K562 (cell line): ENCODE measurements around the gene MBLAC2. TPM values are rescaled to one million over a fixed set of nuclear protein-coding genes. Genes with fewer than 3 reads are reported as not detected.
A peak's percentile ranks its signal among the peaks of the same experiment; 100 is the strongest.

Source experiments
- ATAC-seq: fragments of 200-7000 bp; cut with Tn5 transposase; 3 replicates; pipeline ENCODE4 v1.9.1; 2020; ENCODE audit warnings: moderate library complexity
- BruUV-seq: library from RNA; stranded (reverse); fragments of 400-500 nt; replicated peaks from 2 replicates; lab custom pipeline; 2021; lab: Mats Ljungman, UMichigan
- CTCF ChIA-PET: fragments of 300-600 bp; formaldehyde crosslinking; extraction: SDS; loops from one replicate; lab custom pipeline; 2021; ENCODE audit warnings: low intra/inter-chr PET ratio; lab: Yijun Ruan, JAX
- POLR2A ChIA-PET: fragments of 300-600, 350-650 bp; sonication (Branson Sonifier 250); formaldehyde crosslinking; extraction: SDS; loops from one replicate; lab custom pipeline; 2021; ENCODE audit warnings: antibody characterized with exemption, inconsistent platforms; lab: Yijun Ruan, JAX
- DNase-seq, 4 experiments: peaks; one replicate each; pipeline versions ENCODE4 v3.0.0 to v3.0.0-alpha.2; 2011 to 2018; ENCODE audit warnings: low spot score in 3 of 4, mixed read lengths in 3 of 4; ENCODE audit errors: extremely low read depth in 1 of 4
- FAIRE-seq: peaks from 2 replicates; lab custom pipeline; 2011; peaks lifted over from hg19 to GRCh38; lab: Jason Lieb, UNC
- H2AFZ ChIP-seq: 2 replicates; pipeline ENCODE4 v1.6.0; 2011; ENCODE audit warnings: low read depth, low read length, control low read depth, inconsistent platforms
- H3K27ac ChIP-seq: fragments of 200-600 bp; 3 replicates; pipeline ENCODE4 v1.8.0; 2011; ENCODE audit warnings: low read depth, mild to moderate bottlenecking, control low read depth, inconsistent platforms, low read length, moderate library complexity, mixed read lengths; ENCODE audit errors: extremely low read depth
- H3K27me3 ChIP-seq, 2 experiments: fragments of 300-600 bp in 1 of 2; 2 replicates in 1 of 2; 3 replicates in 1 of 2; pipeline versions ENCODE4 v1.6.0 to v1.8.0; 2011; ENCODE audit warnings: inconsistent platforms in 2 of 2, low read length in 2 of 2, mild to moderate bottlenecking in 1 of 2, mixed read lengths in 1 of 2, moderate library complexity in 1 of 2; ENCODE audit not compliant: control insufficient read depth in 2 of 2, insufficient read depth in 2 of 2
- H3K36me3 ChIP-seq: fragments of 300-600 bp; 3 replicates; pipeline ENCODE4 v1.8.0; 2011; ENCODE audit warnings: mild to moderate bottlenecking, low read length, inconsistent platforms; ENCODE audit not compliant: control insufficient read depth, insufficient read depth
- H3K4me1 ChIP-seq, 2 experiments: fragments of 200-600 bp in 1 of 2; replicated peaks in 1 of 2; 2 replicates in 1 of 2; 3 replicates in 1 of 2; pipeline versions ENCODE4 v1.5.1 to v1.8.0; 2011; ENCODE audit warnings: inconsistent platforms in 2 of 2, low read length in 2 of 2, mild to moderate bottlenecking in 1 of 2, mixed read lengths in 1 of 2, moderate library complexity in 1 of 2; ENCODE audit not compliant: control insufficient read depth in 2 of 2, insufficient read depth in 2 of 2
- H3K4me2 ChIP-seq: 2 replicates; pipeline ENCODE4 v1.6.1; 2011; ENCODE audit warnings: low read length, control low read depth, inconsistent platforms, mixed read lengths; ENCODE audit not compliant: insufficient read depth
- H3K4me3 ChIP-seq: fragments of 200-600 bp; sonication (generic), shearing (Covaris generic); 2 replicates; pipeline ENCODE4 v1.5.1; 2016; ENCODE audit warnings: control low read depth, inconsistent platforms
- H3K79me2 ChIP-seq: fragments of 200-600 bp; 3 replicates; pipeline ENCODE4 v1.8.0; 2011; ENCODE audit warnings: low read length, inconsistent platforms; ENCODE audit not compliant: control insufficient read depth, insufficient read depth
- H3K9ac ChIP-seq, 2 experiments: 2 replicates each; pipeline versions ENCODE4 v1.6.0 to v1.6.1; 2011; ENCODE audit warnings: low read depth in 2 of 2, low read length in 2 of 2, control low read depth in 1 of 2, inconsistent platforms in 1 of 2, mild to moderate bottlenecking in 1 of 2, mixed read lengths in 1 of 2; ENCODE audit not compliant: insufficient read depth in 1 of 2
- H3K9me1 ChIP-seq: one replicate; pipeline ENCODE4 v1.6.0; 2011; ENCODE audit warnings: inconsistent platforms, mild to moderate bottlenecking, low read length, moderate library complexity; ENCODE audit not compliant: control insufficient read depth, insufficient read depth
- H3K9me3 ChIP-seq: replicated peaks from 2 replicates; pipeline ENCODE4 v1.5.1; 2011; ENCODE audit warnings: low read depth, low read length, inconsistent platforms; ENCODE audit not compliant: control insufficient read depth, insufficient read depth
- H4K20me1 ChIP-seq: replicated peaks from 2 replicates; pipeline ENCODE4 v1.6.1; 2011; ENCODE audit warnings: low read length, inconsistent platforms, mixed read lengths; ENCODE audit not compliant: control insufficient read depth, insufficient read depth
- ASH1L ChIP-seq: fragments of 450-650 bp; IDR thresholded peaks from 2 replicates; pipeline ENCODE4 v1.6.1; 2018; ENCODE audit warnings: borderline replicate concordance, mild to moderate bottlenecking, low read depth; ENCODE audit not compliant: partially characterized antibody
- ERF ChIP-seq: fragments of 450-650 bp; formaldehyde crosslinking; IDR thresholded peaks from 2 replicates; pipeline ENCODE4 v1.4.0; 2020; ENCODE audit warnings: mild to moderate bottlenecking, mixed read lengths
- ETS1 ChIP-seq: conservative IDR thresholded peaks from 2 replicates; pipeline ENCODE4 v1.6.1; 2011; ENCODE audit warnings: low read depth, mild to moderate bottlenecking, low read length; ENCODE audit not compliant: control insufficient read depth
- HNRNPUL1 ChIP-seq: fragments of 200-400 bp; formaldehyde crosslinking; IDR thresholded peaks from 2 replicates; pipeline ENCODE4 v1.6.1; 2017; ENCODE audit warnings: low read length
- LCOR ChIP-seq: sonication (generic); formaldehyde crosslinking; IDR thresholded peaks from 2 replicates; pipeline ENCODE4 v1.8.0; 2022; ENCODE audit warnings: mild to moderate bottlenecking, missing genetic modification reagents
- NFATC3 ChIP-seq: fragments of 450-650 bp; IDR thresholded peaks from 2 replicates; pipeline ENCODE4 v1.6.1; 2017; ENCODE audit warnings: mild to moderate bottlenecking
- SMARCA4 ChIP-seq: fragments of 450-650 bp; IDR thresholded peaks from 2 replicates; pipeline ENCODE4 v1.6.1; 2016
- TCF7 ChIP-seq: sonication (generic); IDR thresholded peaks from 2 replicates; pipeline ENCODE4 v1.6.1; 2016; ENCODE audit warnings: antibody characterized with exemption, borderline replicate concordance
- THAP7 ChIP-seq: fragments of 250-450 bp; sonication (Bioruptor Pico); IDR thresholded peaks from 2 replicates; pipeline ENCODE4 v1.5.0; 2021
- ZNF224 ChIP-seq: sonication (generic); formaldehyde crosslinking; IDR thresholded peaks from 2 replicates; pipeline ENCODE4 v1.8.0; 2022; ENCODE audit warnings: mild to moderate bottlenecking, missing genetic modification reagents
- ZNF384 ChIP-seq: IDR thresholded peaks from 2 replicates; pipeline ENCODE4 v1.6.1; 2012; ENCODE audit warnings: low read depth, low read length, improper control_type of control experiment
- ZNF444 ChIP-seq: fragments of 250-450 bp; sonication (Bioruptor Pico); IDR thresholded peaks from 2 replicates; pipeline ENCODE4 v1.4.0; 2020; ENCODE audit warnings: mild to moderate bottlenecking, moderate library complexity
- WGBS: fragments of 100-300 bp; shearing (Covaris generic); methylation state at CpG from one replicate; pipeline ENCODE4 v1.1.6; 2016; ENCODE audit warnings: low coverage, mixed read lengths; ENCODE audit not compliant: insufficient coverage; ENCODE audit errors: missing lambda C conversion rate; 5-methylcytosine and 5-hydroxymethylcytosine counted together
- in situ Hi-C: fragments of 300-500 bp; cut with MboI; formaldehyde crosslinking; loops from 4 replicates; pipeline ENCODE4 v1.15.0; 2018; ENCODE audit warnings: inconsistent platforms, mixed read lengths
- intact Hi-C: fragments of 100-400 bp; cut with micrococcal nuclease; formaldehyde crosslinking; loops from 2 replicates; pipeline ENCODE4 v1.14.2; 2022
- polyA plus RNA-seq, 8 experiments: library from polyadenylated mRNA; depleted of rRNA in 4 of 8; stranded (reverse) in 5 of 8; unstranded in 3 of 8; fragments of >200 nt; fragmentation: Nextera tagmentation in 2 of 8; fragmentation: Illumina TruSeq in 1 of 8; extraction: Ambion mirVana in 2 of 8; extraction: Trizol in 1 of 8; gene quantifications; 2 replicates each; pipeline versions ENCODE4 v1.2.1 to v1.2.3, GENCODE V29; 2011 to 2014; ENCODE audit warnings: inconsistent platforms in 1 of 8, missing spikeins in 1 of 8
- total RNA-seq, 7 experiments: library from RNA; depleted of rRNA in 6 of 7; stranded (reverse); fragments of >200 nt in 6 of 7; fragmentation: Illumina TruSeq in 2 of 7; extraction: Trizol in 2 of 7; gene quantifications; 2 replicates each; pipeline versions ENCODE4 v1.2.1 to v1.2.3, GENCODE V29; 2011 to 2021; ENCODE audit warnings: low replicate concordance in 1 of 7
- TF ChIP-seq, protein P1 (sequence below): fragments of 250-450 bp; sonication (Bioruptor Pico); IDR thresholded peaks from 2 replicates; pipeline ENCODE4 v1.4.0; 2020

The MBLAC2 gene
- total and polyA plus RNA-seq, 9 of the 15 experiments (the other 6 are each of a cell fraction or from before 2014, with no cell fraction given): 2.4 to 13.1 (median 10.3) TPM

DNA sequence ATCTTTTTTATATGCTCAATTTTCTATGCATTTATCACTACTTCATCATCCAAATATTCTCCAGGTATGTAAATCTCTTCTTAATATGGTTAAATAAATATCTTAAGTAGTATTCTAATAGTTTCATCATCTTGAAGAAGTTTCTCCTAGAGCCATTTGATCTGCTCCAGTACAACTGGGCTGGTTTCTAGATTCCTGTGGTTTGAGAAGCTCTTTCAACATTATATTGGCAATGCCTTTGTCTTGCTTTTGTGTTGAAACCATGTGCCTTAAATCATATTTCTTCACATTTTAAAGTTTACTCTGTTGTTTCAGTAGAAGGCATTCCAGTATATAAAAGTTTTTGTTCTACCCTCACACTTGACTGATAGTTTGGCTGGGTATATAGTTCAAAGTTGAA, 27.6 kb downstream of the MBLAC2 start (continued):
- no peak for TF ChIP-seq ERF (CRISPR knock-in tag)
- TF ChIP-seq TCF7: no peak
- TF ChIP-seq ASH1L: no peak

- peak; percentile 43 for ATAC-seq
- intact Hi-C loops (loop anchor here (2.0 to 10.0 kb wide), 2 partner anchors 32 to 264 kb away; no protein-coding TSS in a partner anchor), in situ Hi-C loops (no loop called here)
- FAIRE-seq: no peak
- Histone ChIP-seq H2AFZ (peak overlapping the region; percentile 77), H3K27ac (peak overlapping the region; percentile 58; the same call in 1 of the 3 replicates), H3K4me1 (peaks cover 0 to 7% of the 10 kb centered on the region in 2 experiments; a peak in 2 of 5 replicates), H3K36me3 (no peaks in the 10 kb centered on the region), H3K9me1 (no peaks in the 10 kb centered on the region), H3K4me3 (no peak overlapping the region), H4K20me1 (no peaks in the 10 kb centered on the region), H3K27me3 (no peaks in the 10 kb centered on the region), H3K9ac (0 out of 4 replicates have a peak overlapping the region, but pooled peaks of 1 of the 2 experiments have one; percentile 55), H3K4me2 (no peak overlapping the region), H3K9me3 (no peaks in the 10 kb centered on the region), H3K79me2 (no peaks in the 10 kb centered on the region)
- DNase-seq: no peak
- ChIA-PET CTCF (interaction anchor here (0.8 to 2.7 kb wide), 4 partner anchors 90 to 344 kb away, joined by 4 to 22 read pairs (median 7); partner anchors contain the start of gene LYSMD3), POLR2A (interaction anchor here (0.7 to 1.6 kb wide), 3 partner anchors 31 to 90 kb away, joined by 3 to 4 read pairs (median 4); partner anchors contain the start of gene CETN3)
- WGBS: 8% methylated on average over 2 of the region's 2 CpGs
- BruUV-seq: no TSS peak
- TF ChIP-seq LCOR (CRISPR knock-in tag) (no peak), HNRNPUL1 (no peak), ETS1 (no peak), ZNF384 (no peak), NFATC3 (no peak), THAP7 (CRISPR knock-in tag) (no peak), ZNF224 (CRISPR knock-in tag) (no peak), ZNF444 (CRISPR knock-in tag) (no peak), SMARCA4 (no peak)
- TF ChIP-seq, protein P1, sequence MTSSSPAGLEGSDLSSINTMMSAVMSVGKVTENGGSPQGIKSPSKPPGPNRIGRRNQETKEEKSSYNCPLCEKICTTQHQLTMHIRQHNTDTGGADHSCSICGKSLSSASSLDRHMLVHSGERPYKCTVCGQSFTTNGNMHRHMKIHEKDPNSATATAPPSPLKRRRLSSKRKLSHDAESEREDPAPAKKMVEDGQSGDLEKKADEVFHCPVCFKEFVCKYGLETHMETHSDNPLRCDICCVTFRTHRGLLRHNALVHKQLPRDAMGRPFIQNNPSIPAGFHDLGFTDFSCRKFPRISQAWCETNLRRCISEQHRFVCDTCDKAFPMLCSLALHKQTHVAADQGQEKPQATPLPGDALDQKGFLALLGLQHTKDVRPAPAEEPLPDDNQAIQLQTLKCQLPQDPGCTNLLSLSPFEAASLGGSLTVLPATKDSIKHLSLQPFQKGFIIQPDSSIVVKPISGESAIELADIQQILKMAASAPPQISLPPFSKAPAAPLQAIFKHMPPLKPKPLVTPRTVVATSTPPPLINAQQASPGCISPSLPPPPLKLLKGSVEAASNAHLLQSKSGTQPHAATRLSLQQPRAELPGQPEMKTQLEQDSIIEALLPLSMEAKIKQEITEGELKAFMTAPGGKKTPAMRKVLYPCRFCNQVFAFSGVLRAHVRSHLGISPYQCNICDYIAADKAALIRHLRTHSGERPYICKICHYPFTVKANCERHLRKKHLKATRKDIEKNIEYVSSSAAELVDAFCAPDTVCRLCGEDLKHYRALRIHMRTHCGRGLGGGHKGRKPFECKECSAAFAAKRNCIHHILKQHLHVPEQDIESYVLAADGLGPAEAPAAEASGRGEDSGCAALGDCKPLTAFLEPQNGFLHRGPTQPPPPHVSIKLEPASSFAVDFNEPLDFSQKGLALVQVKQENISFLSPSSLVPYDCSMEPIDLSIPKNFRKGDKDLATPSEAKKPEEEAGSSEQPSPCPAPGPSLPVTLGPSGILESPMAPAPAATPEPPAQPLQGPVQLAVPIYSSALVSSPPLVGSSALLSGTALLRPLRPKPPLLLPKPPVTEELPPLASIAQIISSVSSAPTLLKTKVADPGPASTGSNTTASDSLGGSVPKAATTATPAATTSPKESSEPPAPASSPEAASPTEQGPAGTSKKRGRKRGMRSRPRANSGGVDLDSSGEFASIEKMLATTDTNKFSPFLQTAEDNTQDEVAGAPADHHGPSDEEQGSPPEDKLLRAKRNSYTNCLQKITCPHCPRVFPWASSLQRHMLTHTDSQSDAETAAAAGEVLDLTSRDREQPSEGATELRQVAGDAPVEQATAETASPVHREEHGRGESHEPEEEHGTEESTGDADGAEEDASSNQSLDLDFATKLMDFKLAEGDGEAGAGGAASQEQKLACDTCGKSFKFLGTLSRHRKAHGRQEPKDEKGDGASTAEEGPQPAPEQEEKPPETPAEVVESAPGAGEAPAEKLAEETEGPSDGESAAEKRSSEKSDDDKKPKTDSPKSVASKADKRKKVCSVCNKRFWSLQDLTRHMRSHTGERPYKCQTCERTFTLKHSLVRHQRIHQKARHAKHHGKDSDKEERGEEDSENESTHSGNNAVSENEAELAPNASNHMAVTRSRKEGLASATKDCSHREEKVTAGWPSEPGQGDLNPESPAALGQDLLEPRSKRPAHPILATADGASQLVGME (CRISPR knock-in tag): no peak
Observed at GRCh38 chr5:90440644-90441043, 33.9 kb downstream of the MBLAC2 start.
